ENCODE data around the gene KIF21A.
"Not testable (repeated sequence)": the region's sequence is repeated elsewhere in the genome, so short reads cannot be mapped to it uniquely, and the experiment has no call there.

Gene KIF21A

GRCh38 chr12:39343665-39344064, 99.3 kb downstream of the KIF21A start:
- DNase-seq = no peak

- no peak for DNase-seq
Measured at GRCh38 chr12:39341761-39342160, 101.2 kb downstream of the KIF21A start.

GRCh38 chr12:39341179-39341578, 101.7 kb downstream of the KIF21A start:
- no peak for DNase-seq

- no peak for DNase-seq
Measured at GRCh38 chr12:39332661-39333175, 110.2 kb downstream of the KIF21A start.

GRCh38 chr12:39331539-39332261, 111.2 kb downstream of the KIF21A start:
- no peak for DNase-seq

GRCh38 chr12:39329876-39330275, 113.0 kb downstream of the KIF21A start:
- DNase-seq = no peak

- no peak for DNase-seq
Measured at GRCh38 chr12:39329018-39329417, 113.9 kb downstream of the KIF21A start.

- no peak for DNase-seq
Measured at GRCh38 chr12:39327965-39328364, 115.0 kb downstream of the KIF21A start.

- no peak for DNase-seq
Measured at GRCh38 chr12:39327510-39327909, 115.4 kb downstream of the KIF21A start.

GRCh38 chr12:39319180-39319579, 123.7 kb downstream of the KIF21A start:
- no peak for DNase-seq

GRCh38 chr12:39314547-39314946, 128.4 kb downstream of the KIF21A start:
- no peak for DNase-seq

- DNase-seq = no peak
Measured at GRCh38 chr12:39309516-39309915, 133.4 kb downstream of the KIF21A start.

GRCh38 chr12:39301422-39301821, 141.5 kb downstream of the KIF21A start:
- DNase-seq = no peak

- DNase-seq = no peak
Measured at GRCh38 chr12:39300799-39301198, 142.1 kb downstream of the KIF21A start.

GRCh38 chr12:39297891-39298290, 145.0 kb downstream of the KIF21A start:
- DNase-seq = no peak

GRCh38 chr12:39296496-39296895, 146.4 kb downstream of the KIF21A start:
- DNase-seq = no peak

GRCh38 chr12:39295593-39295992, 147.3 kb downstream of the KIF21A start:
- not testable (repeated sequence) for DNase-seq

- no peak for DNase-seq
Measured at GRCh38 chr12:39294715-39295114, 148.2 kb downstream of the KIF21A start.

GRCh38 chr12:39292125-39292630, 150.7 kb downstream of the KIF21A start:
- DNase-seq = no peak

GRCh38 chr12:39287817-39288216, 155.1 kb downstream of the KIF21A start:
- DNase-seq = no peak

- no peak for DNase-seq
Measured at GRCh38 chr12:39287409-39287808, 155.5 kb downstream of the KIF21A start.

GRCh38 chr12:39278426-39278825, 164.5 kb downstream of the KIF21A start:
- DNase-seq = no peak

GRCh38 chr12:39277416-39277815, 165.5 kb downstream of the KIF21A start:
- no peak for DNase-seq

- DNase-seq = no peak
Measured at GRCh38 chr12:39275846-39276245, 167.1 kb downstream of the KIF21A start.
